Neural cell (in vitro differentiated cells): ENCODE data around the gene VIPR1. TPM values are rescaled to one million over a fixed set of nuclear protein-coding genes. Genes with fewer than 3 reads are reported as not detected.

Experiments
- H2AFZ ChIP-seq: fragments of 200-600, 300-800 bp; sonication (generic), shearing (Covaris generic); 2 replicates; pipeline ENCODE4 v1.6.0; 2014; ENCODE audit warnings: low read depth, mild to moderate bottlenecking, antibody characterized with exemption, low read length, moderate library complexity
- H3F3A ChIP-seq: fragments of 200-600 bp; shearing (Covaris generic); 2 replicates; pipeline ENCODE4 v1.6.1; 2016; ENCODE audit warnings: mild to moderate bottlenecking, moderate library complexity, mixed read lengths, antibody characterized with exemption, low read length; ENCODE audit not compliant: insufficient read depth, poor library complexity, severe bottlenecking
- H3K27ac ChIP-seq: fragments of 200-600, 300-800 bp; sonication (generic), shearing (Covaris generic); 2 replicates; pipeline ENCODE4 v1.5.1; 2014; ENCODE audit warnings: mild to moderate bottlenecking, low read length, moderate library complexity
- H3K27me3 ChIP-seq: fragments of 300-800, 200-600 bp; sonication (generic), shearing (Covaris generic); 2 replicates; pipeline ENCODE4 v1.6.0; 2014; ENCODE audit warnings: mild to moderate bottlenecking, low read depth, low read length, moderate library complexity; ENCODE audit not compliant: insufficient read depth
- H3K36me3 ChIP-seq: fragments of 300-800, 200-600 bp; sonication (generic), shearing (Covaris generic); 2 replicates; pipeline ENCODE4 v1.5.1; 2014; ENCODE audit warnings: mild to moderate bottlenecking, antibody characterized with exemption, low read length, moderate library complexity; ENCODE audit not compliant: insufficient read depth
- H3K4me2 ChIP-seq: fragments of 300-800, 200-600 bp; sonication (generic), shearing (Covaris generic); 2 replicates; pipeline ENCODE4 v1.6.0; 2014; ENCODE audit warnings: mild to moderate bottlenecking, low read length
- H3K4me3 ChIP-seq: fragments of 300-800, 200-600 bp; sonication (generic), shearing (Covaris generic); 2 replicates; pipeline ENCODE4 v1.5.1; 2014; ENCODE audit warnings: mild to moderate bottlenecking, low read length, moderate library complexity
- H3K79me2 ChIP-seq: fragments of 200-600 bp; shearing (Covaris generic); replicated peaks from 2 replicates; pipeline ENCODE4 v1.6.0; 2014; ENCODE audit warnings: mild to moderate bottlenecking, low read length, moderate library complexity; ENCODE audit not compliant: insufficient read depth
- H3K9ac ChIP-seq: fragments of 300-800, 200-600 bp; sonication (generic), shearing (Covaris generic); 2 replicates; pipeline ENCODE4 v1.6.1; 2016; ENCODE audit warnings: mild to moderate bottlenecking, low read length, mixed read lengths
- H3K9me2 ChIP-seq: fragments of 200-600 bp; shearing (Covaris generic); 2 replicates; pipeline ENCODE4 v1.6.1; 2016; ENCODE audit warnings: mild to moderate bottlenecking, low read length, mixed read lengths; ENCODE audit not compliant: insufficient read depth
- H3K9me3 ChIP-seq: fragments of 200-600, 300-800 bp; sonication (generic), shearing (Covaris generic); 2 replicates; pipeline ENCODE4 v1.6.1; 2016; ENCODE audit warnings: mild to moderate bottlenecking, mixed run types, low read length, moderate library complexity, mixed read lengths
- H4K20me1 ChIP-seq: fragments of 200-600 bp; shearing (Covaris generic); 2 replicates; pipeline ENCODE4 v1.6.1; 2016; ENCODE audit warnings: mild to moderate bottlenecking, mixed run types; ENCODE audit not compliant: insufficient read depth
- EP300 ChIP-seq: fragments of 450-650 bp; conservative IDR thresholded peaks from 2 replicates; pipeline ENCODE4 v1.6.1; 2014; ENCODE audit warnings: antibody characterized with exemption, mild to moderate bottlenecking, moderate library complexity; ENCODE audit not compliant: poor library complexity, severe bottlenecking
- EZH2 ChIP-seq: fragments of 200-600, 300-800 bp; shearing (Covaris generic), sonication (generic); IDR thresholded peaks from 2 replicates; pipeline ENCODE4 v1.6.1; 2014; ENCODE audit warnings: antibody characterized with exemption, low read length, borderline replicate concordance, mild to moderate bottlenecking; ENCODE audit not compliant: insufficient read depth, poor library complexity, severe bottlenecking
- MXI1 ChIP-seq: fragments of 450-650 bp; conservative IDR thresholded peaks from 2 replicates; pipeline ENCODE4 v1.6.1; 2014; ENCODE audit warnings: antibody characterized with exemption, mild to moderate bottlenecking; ENCODE audit not compliant: poor library complexity, severe bottlenecking
- POLR2AphosphoS5 ChIP-seq: IDR thresholded peaks from 2 replicates; pipeline ENCODE4 v1.6.1; 2012
- RAD21 ChIP-seq: fragments of 450-650 bp; conservative IDR thresholded peaks from 2 replicates; pipeline ENCODE4 v1.6.1; 2014; ENCODE audit warnings: antibody characterized with exemption, mild to moderate bottlenecking, moderate library complexity
- REST ChIP-seq: IDR thresholded peaks from 2 replicates; pipeline ENCODE4 v1.6.1; 2012; ENCODE audit warnings: borderline replicate concordance
- SMC3 ChIP-seq: fragments of 450-650 bp; conservative IDR thresholded peaks from 2 replicates; pipeline ENCODE4 v1.6.1; 2014; ENCODE audit warnings: antibody characterized with exemption, mild to moderate bottlenecking, moderate library complexity; ENCODE audit not compliant: poor library complexity
- TAF1 ChIP-seq: IDR thresholded peaks from 2 replicates; pipeline ENCODE4 v1.6.1; 2012; ENCODE audit warnings: low read depth
- polyA plus RNA-seq: library from polyadenylated mRNA; depleted of rRNA; stranded (reverse); fragments of >200 nt; gene quantifications from 2 replicates; pipeline ENCODE4 v1.2.3, GENCODE V29; 2014
- TF ChIP-seq, protein P1 (sequence below): fragments of 450-650 bp; IDR thresholded peaks from 2 replicates; pipeline ENCODE4 v1.5.1; 2014; ENCODE audit warnings: antibody characterized with exemption, mild to moderate bottlenecking, moderate library complexity; ENCODE audit not compliant: poor library complexity, severe bottlenecking

VIPR1 gene
- polyA plus RNA-seq, 1 donor from 2014 or later, result 1.6 TPM

GRCh38 chr3:42529468-42529867, 27.0 kb downstream of the VIPR1 start:
- no peak overlapping the region for H3K4me2 ChIP-seq
- H3F3A ChIP-seq, result no peaks in the 10 kb centered on the region
- no peak overlapping the region for H3K27ac ChIP-seq
- no peaks in the 10 kb centered on the region for H4K20me1 ChIP-seq
- no peak for TF ChIP-seq TAF1
- no peak for TF ChIP-seq MXI1
- TF ChIP-seq POLR2AphosphoS5, result no peak
- no peak for TF ChIP-seq RAD21
- H3K9me2 ChIP-seq, result no peaks in the 10 kb centered on the region
- no peaks in the 10 kb centered on the region for H3K9me3 ChIP-seq
- H3K4me3 ChIP-seq, result no peak overlapping the region
- H3K9ac ChIP-seq, result no peak overlapping the region
- H3K79me2 ChIP-seq, result no peaks in the 10 kb centered on the region
- no peak overlapping the region for H2AFZ ChIP-seq
- no peaks in the 10 kb centered on the region for H3K36me3 ChIP-seq
- H3K27me3 ChIP-seq, result no peaks in the 10 kb centered on the region

DNA sequence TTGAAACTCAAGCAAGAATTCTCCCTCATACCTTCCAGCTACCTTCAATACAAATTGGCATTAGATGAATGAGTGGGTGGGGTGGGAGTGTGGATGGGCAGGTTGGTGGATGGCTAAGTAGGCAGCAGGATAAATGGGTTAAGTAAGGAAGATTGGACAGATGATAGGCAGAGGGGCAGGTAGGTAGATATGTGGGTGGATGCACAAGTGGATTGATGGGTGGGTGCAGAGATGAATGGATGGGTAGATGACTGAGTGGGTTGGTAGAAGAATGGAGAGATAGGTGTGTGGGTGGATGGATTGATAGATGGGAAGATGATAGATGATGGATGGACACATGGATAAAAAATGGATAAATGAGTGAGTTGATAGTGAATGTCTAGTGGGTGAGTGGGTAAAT, 27.6 kb downstream of the VIPR1 start:
- no peak for TF ChIP-seq EP300
- no peak for TF ChIP-seq EZH2
- TF ChIP-seq RAD21, result no peak
- TF ChIP-seq REST, result no peak
- TF ChIP-seq POLR2AphosphoS5, result no peak
- no peak for TF ChIP-seq MXI1
- Histone ChIP-seq H3K9me2 (no peaks in the 10 kb centered on the region), H3K4me3 (no peak overlapping the region), H3K79me2 (no peaks in the 10 kb centered on the region), H3K9me3 (no peaks in the 10 kb centered on the region), H4K20me1 (no peaks in the 10 kb centered on the region), H3K36me3 (no peaks in the 10 kb centered on the region), H3K9ac (no peak overlapping the region), H3F3A (no peaks in the 10 kb centered on the region), H3K27ac (no peak overlapping the region), H3K4me2 (no peak overlapping the region), H3K27me3 (no peaks in the 10 kb centered on the region), H2AFZ (no peak overlapping the region)

GRCh38 chr3:42531470-42531869, 29.0 kb downstream of the VIPR1 start:
- Histone ChIP-seq H3K27ac (no peak overlapping the region), H3K4me2 (no peak overlapping the region), H2AFZ (no peak overlapping the region), H3K9me2 (no peaks in the 10 kb centered on the region), H3K4me3 (no peak overlapping the region), H4K20me1 (no peaks in the 10 kb centered on the region), H3K9ac (no peak overlapping the region), H3K36me3 (no peaks in the 10 kb centered on the region), H3K9me3 (no peaks in the 10 kb centered on the region), H3K79me2 (no peaks in the 10 kb centered on the region), H3F3A (no peaks in the 10 kb centered on the region), H3K27me3 (no peaks in the 10 kb centered on the region)
- no peak for TF ChIP-seq POLR2AphosphoS5
- no peak for TF ChIP-seq EP300
- TF ChIP-seq TAF1, result no peak
- TF ChIP-seq REST, result no peak
- TF ChIP-seq, protein P1, sequence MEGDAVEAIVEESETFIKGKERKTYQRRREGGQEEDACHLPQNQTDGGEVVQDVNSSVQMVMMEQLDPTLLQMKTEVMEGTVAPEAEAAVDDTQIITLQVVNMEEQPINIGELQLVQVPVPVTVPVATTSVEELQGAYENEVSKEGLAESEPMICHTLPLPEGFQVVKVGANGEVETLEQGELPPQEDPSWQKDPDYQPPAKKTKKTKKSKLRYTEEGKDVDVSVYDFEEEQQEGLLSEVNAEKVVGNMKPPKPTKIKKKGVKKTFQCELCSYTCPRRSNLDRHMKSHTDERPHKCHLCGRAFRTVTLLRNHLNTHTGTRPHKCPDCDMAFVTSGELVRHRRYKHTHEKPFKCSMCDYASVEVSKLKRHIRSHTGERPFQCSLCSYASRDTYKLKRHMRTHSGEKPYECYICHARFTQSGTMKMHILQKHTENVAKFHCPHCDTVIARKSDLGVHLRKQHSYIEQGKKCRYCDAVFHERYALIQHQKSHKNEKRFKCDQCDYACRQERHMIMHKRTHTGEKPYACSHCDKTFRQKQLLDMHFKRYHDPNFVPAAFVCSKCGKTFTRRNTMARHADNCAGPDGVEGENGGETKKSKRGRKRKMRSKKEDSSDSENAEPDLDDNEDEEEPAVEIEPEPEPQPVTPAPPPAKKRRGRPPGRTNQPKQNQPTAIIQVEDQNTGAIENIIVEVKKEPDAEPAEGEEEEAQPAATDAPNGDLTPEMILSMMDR, result no peak
- no peak for TF ChIP-seq SMC3
- no peak for TF ChIP-seq EZH2
